ENCODE data around the gene CD209. TPM values are rescaled to one million over a fixed set of nuclear protein-coding genes. Genes with fewer than 3 reads are reported as not detected.

CD209 gene
- total and polyA plus RNA-seq, 2 experiments from 2014 or later, result 0.35 TPM; not detected in 1

- H3K4me3 Mint-ChIP-seq, result no peak overlapping the region
- Histone ChIP-seq H3F3A (replicated peaks; ENCODE audit: low read depth) (no peaks in the 10 kb centered on the region), H3K27me3 (ENCODE audit: insufficient read depth) (no peaks in the 10 kb centered on the region), H3K4me3 (no peak overlapping the region), H3K4me2 (no peak overlapping the region), H3K9me2 (ENCODE audit: insufficient read depth) (no peaks in the 10 kb centered on the region), H2AFZ (no peak overlapping the region), H4K20me1 (replicated peaks; ENCODE audit: insufficient read depth) (no peaks in the 10 kb centered on the region), H3K4me1 (ENCODE audit: insufficient read depth) (no peaks in the 10 kb centered on the region), H3K27ac (ENCODE audit: low read depth) (no peak overlapping the region), H3K36me3 (ENCODE audit: insufficient read depth) (no peaks in the 10 kb centered on the region), H3K79me2 (replicated peaks; ENCODE audit: insufficient read depth) (no peaks in the 10 kb centered on the region)
- peaks cover 6% of the 10 kb centered on the region for H3K27me3 Mint-ChIP-seq (ENCODE audit: insufficient read depth, low read depth, poor library complexity)
- no peaks in the 10 kb centered on the region for H3K36me3 Mint-ChIP-seq (ENCODE audit: low read depth)
- TF ChIP-seq EZH2 (IDR thresholded peaks at IDR 0.05; ENCODE audit: low read depth, unreplicated experiment) (no peak), POLR2AphosphoS5 (IDR thresholded peaks at IDR 0.05; ENCODE audit: low read depth) (no peak), ETS1 (IDR thresholded peaks at IDR 0.05) (no peak), REST (IDR thresholded peaks at IDR 0.05; ENCODE audit: unreplicated experiment) (no peak), EZH2phosphoT487 (IDR thresholded peaks at IDR 0.05; ENCODE audit: unreplicated experiment) (no peak), NANOG (IDR thresholded peaks at IDR 0.05; ENCODE audit: borderline replicate concordance) (no peak), CREB1 (CRISPR knock-in tag; IDR thresholded peaks at IDR 0.05; ENCODE audit: low read depth) (no peak), ZNF331 (CRISPR knock-in tag; IDR thresholded peaks at IDR 0.05; ENCODE audit: low read depth) (no peak)
- H3K4me1 Mint-ChIP-seq, result no peaks in the 10 kb centered on the region
- DNase-seq (ENCODE audit: low spot score), result no peak
- no peaks in the 10 kb centered on the region; the same call in 2 of the 3 replicates for H3K9me3 Mint-ChIP-seq
- no peak for ATAC-seq
- H3K27ac Mint-ChIP-seq, result no peak overlapping the region
Observed at GRCh38 chr19:7715671-7716070, 31.7 kb downstream of the CD209 start.

- no peak for ATAC-seq
- Mint-ChIP-seq H3K9me3 (no peaks in the 10 kb centered on the region), H3K4me1 (no peaks in the 10 kb centered on the region), H3K36me3 (ENCODE audit: low read depth) (no peaks in the 10 kb centered on the region; the same call in 2 of the 3 replicates), H3K27ac (no peak overlapping the region), H3K27me3 (ENCODE audit: insufficient read depth, low read depth, poor library complexity) (peaks cover 13% of the 10 kb centered on the region), H3K4me3 (no peak overlapping the region)
- no peak for DNase-seq (ENCODE audit: low spot score)
- H3K79me2 ChIP-seq (replicated peaks; ENCODE audit: insufficient read depth), result no peaks in the 10 kb centered on the region
- no peaks in the 10 kb centered on the region for H4K20me1 ChIP-seq (replicated peaks; ENCODE audit: insufficient read depth)
- no peaks in the 10 kb centered on the region for H3K9me2 ChIP-seq (ENCODE audit: insufficient read depth)
- no peaks in the 10 kb centered on the region for H3K4me1 ChIP-seq (ENCODE audit: insufficient read depth)
- H3K27ac ChIP-seq (ENCODE audit: low read depth), result no peak overlapping the region
- H3K27me3 ChIP-seq (ENCODE audit: insufficient read depth), result no peaks in the 10 kb centered on the region
- H3K4me2 ChIP-seq, result no peak overlapping the region
- H3F3A ChIP-seq (replicated peaks; ENCODE audit: low read depth), result no peaks in the 10 kb centered on the region
- H2AFZ ChIP-seq, result no peak overlapping the region
- H3K36me3 ChIP-seq (ENCODE audit: insufficient read depth), result no peaks in the 10 kb centered on the region
- no peak overlapping the region for H3K4me3 ChIP-seq
- no peak for TF ChIP-seq NANOG (IDR thresholded peaks at IDR 0.05; ENCODE audit: borderline replicate concordance)
- TF ChIP-seq JUNB (IDR thresholded peaks at IDR 0.05; ENCODE audit: unreplicated experiment), result no peak
- no peak for TF ChIP-seq REST (IDR thresholded peaks at IDR 0.05; ENCODE audit: unreplicated experiment)
Observed at GRCh38 chr19:7710616-7711015, 36.7 kb downstream of the CD209 start.

Measured in GM23338 (cell line).